Measurements from ENCODE around the gene HMCN1.

HMCN1 gene

DNA sequence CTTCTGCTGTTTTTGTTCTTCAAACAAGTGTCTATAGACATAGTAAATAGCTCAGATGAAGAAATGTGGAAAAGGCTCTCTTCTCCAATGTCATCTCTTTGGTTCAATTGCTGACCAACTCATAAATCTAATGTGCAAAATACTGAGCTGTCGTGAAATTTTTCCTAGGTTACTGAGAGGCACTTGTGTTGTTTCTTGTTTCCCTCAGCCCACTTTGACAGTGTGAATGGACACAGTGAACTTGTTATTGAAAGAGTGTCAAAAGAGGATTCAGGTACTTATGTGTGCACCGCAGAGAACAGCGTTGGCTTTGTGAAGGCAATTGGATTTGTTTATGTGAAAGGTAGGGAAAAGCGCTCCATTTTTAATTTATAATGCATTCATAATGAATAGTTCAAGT lies 395.6 kb downstream of the HMCN1 start:
- no peak overlapping the region for H2AFZ ChIP-seq (ENCODE audit: low read length)
- no peaks in the 10 kb centered on the region for H3F3A ChIP-seq (ENCODE audit: insufficient read depth, low read length)
- no peaks in the 10 kb centered on the region for H4K20me1 ChIP-seq (ENCODE audit: insufficient read depth, low read length)
- H3K4me3 ChIP-seq (ENCODE audit: low read depth, low read length, poor library complexity, severe bottlenecking) = no peak overlapping the region
- no peak overlapping the region for H3K9ac ChIP-seq (ENCODE audit: low read length)
- no peak overlapping the region for H3K27ac ChIP-seq (ENCODE audit: low read depth, low read length, poor library complexity, severe bottlenecking)
- no peaks in the 10 kb centered on the region for H3K9me3 ChIP-seq (ENCODE audit: low read length)
- H3K27me3 ChIP-seq (ENCODE audit: insufficient read depth, low read length) = no peaks in the 10 kb centered on the region
- H3K36me3 ChIP-seq (ENCODE audit: insufficient read depth, low read length) = no peaks in the 10 kb centered on the region
- no peak overlapping the region for H3K4me2 ChIP-seq (ENCODE audit: low read length)
- no peaks in the 10 kb centered on the region for H3K4me1 ChIP-seq (ENCODE audit: insufficient read depth, low read length, severe bottlenecking)
- no peak for TF ChIP-seq EZH2 (IDR thresholded peaks at IDR 0.05; ENCODE audit: borderline replicate concordance, low read length)
- TF ChIP-seq, protein P1, sequence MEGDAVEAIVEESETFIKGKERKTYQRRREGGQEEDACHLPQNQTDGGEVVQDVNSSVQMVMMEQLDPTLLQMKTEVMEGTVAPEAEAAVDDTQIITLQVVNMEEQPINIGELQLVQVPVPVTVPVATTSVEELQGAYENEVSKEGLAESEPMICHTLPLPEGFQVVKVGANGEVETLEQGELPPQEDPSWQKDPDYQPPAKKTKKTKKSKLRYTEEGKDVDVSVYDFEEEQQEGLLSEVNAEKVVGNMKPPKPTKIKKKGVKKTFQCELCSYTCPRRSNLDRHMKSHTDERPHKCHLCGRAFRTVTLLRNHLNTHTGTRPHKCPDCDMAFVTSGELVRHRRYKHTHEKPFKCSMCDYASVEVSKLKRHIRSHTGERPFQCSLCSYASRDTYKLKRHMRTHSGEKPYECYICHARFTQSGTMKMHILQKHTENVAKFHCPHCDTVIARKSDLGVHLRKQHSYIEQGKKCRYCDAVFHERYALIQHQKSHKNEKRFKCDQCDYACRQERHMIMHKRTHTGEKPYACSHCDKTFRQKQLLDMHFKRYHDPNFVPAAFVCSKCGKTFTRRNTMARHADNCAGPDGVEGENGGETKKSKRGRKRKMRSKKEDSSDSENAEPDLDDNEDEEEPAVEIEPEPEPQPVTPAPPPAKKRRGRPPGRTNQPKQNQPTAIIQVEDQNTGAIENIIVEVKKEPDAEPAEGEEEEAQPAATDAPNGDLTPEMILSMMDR (IDR thresholded peaks at IDR 0.05; ENCODE audit: low read length) = no peak
- H3K79me2 ChIP-seq (ENCODE audit: insufficient read depth, low read length) = no peaks in the 10 kb centered on the region
- no peaks in the 10 kb centered on the region for H3K9me2 ChIP-seq (ENCODE audit: low read depth, low read length)

- H3K4me1 ChIP-seq (ENCODE audit: insufficient read depth, low read length, severe bottlenecking) = no peaks in the 10 kb centered on the region
- TF ChIP-seq, protein P1 (IDR thresholded peaks at IDR 0.05; ENCODE audit: low read length) = no peak
- TF ChIP-seq EZH2 (IDR thresholded peaks at IDR 0.05; ENCODE audit: borderline replicate concordance, low read length) = no peak
- no peaks in the 10 kb centered on the region for H3K79me2 ChIP-seq (ENCODE audit: insufficient read depth, low read length)
- no peak overlapping the region for H3K4me3 ChIP-seq (ENCODE audit: low read depth, low read length, poor library complexity, severe bottlenecking)
- H4K20me1 ChIP-seq (ENCODE audit: insufficient read depth, low read length) = no peaks in the 10 kb centered on the region
- H3K9me3 ChIP-seq (ENCODE audit: low read length) = no peaks in the 10 kb centered on the region
- H3K36me3 ChIP-seq (ENCODE audit: insufficient read depth, low read length) = no peaks in the 10 kb centered on the region
- H3K27me3 ChIP-seq (ENCODE audit: insufficient read depth, low read length) = no peaks in the 10 kb centered on the region
- H3K9me2 ChIP-seq (ENCODE audit: low read depth, low read length) = no peaks in the 10 kb centered on the region
- H3K27ac ChIP-seq (ENCODE audit: low read depth, low read length, poor library complexity, severe bottlenecking) = no peak overlapping the region
- no peak overlapping the region for H2AFZ ChIP-seq (ENCODE audit: low read length)
- H3F3A ChIP-seq (ENCODE audit: insufficient read depth, low read length) = no peaks in the 10 kb centered on the region
- no peak overlapping the region for H3K4me2 ChIP-seq (ENCODE audit: low read length)
- no peak overlapping the region for H3K9ac ChIP-seq (ENCODE audit: low read length)
Measured at GRCh38 chr1:186139115-186139514, 404.9 kb downstream of the HMCN1 start.

GRCh38 chr1:186139701-186140100 lies 405.5 kb downstream of the HMCN1 start:
- Histone ChIP-seq H3K9me3 (ENCODE audit: low read length) (no peaks in the 10 kb centered on the region), H3F3A (ENCODE audit: insufficient read depth, low read length) (no peaks in the 10 kb centered on the region), H3K79me2 (ENCODE audit: insufficient read depth, low read length) (no peaks in the 10 kb centered on the region), H4K20me1 (ENCODE audit: insufficient read depth, low read length) (no peaks in the 10 kb centered on the region), H3K4me1 (ENCODE audit: insufficient read depth, low read length, severe bottlenecking) (no peaks in the 10 kb centered on the region), H3K4me3 (ENCODE audit: low read depth, low read length, poor library complexity, severe bottlenecking) (no peak overlapping the region), H3K36me3 (ENCODE audit: insufficient read depth, low read length) (no peaks in the 10 kb centered on the region), H2AFZ (ENCODE audit: low read length) (no peak overlapping the region), H3K9me2 (ENCODE audit: low read depth, low read length) (no peaks in the 10 kb centered on the region), H3K4me2 (ENCODE audit: low read length) (no peak overlapping the region), H3K27ac (ENCODE audit: low read depth, low read length, poor library complexity, severe bottlenecking) (no peak overlapping the region), H3K9ac (ENCODE audit: low read length) (no peak overlapping the region), H3K27me3 (ENCODE audit: insufficient read depth, low read length) (no peaks in the 10 kb centered on the region)
- TF ChIP-seq, protein P1 (IDR thresholded peaks at IDR 0.05; ENCODE audit: low read length) = no peak
- no peak for TF ChIP-seq EZH2 (IDR thresholded peaks at IDR 0.05; ENCODE audit: borderline replicate concordance, low read length)
